Measurements from ENCODE around the gene PSMC3. TPM values are rescaled to one million over a fixed set of nuclear protein-coding genes. Genes with fewer than 3 reads are reported as not detected.

Gene PSMC3
- total RNA-seq, 1 donor from 2014 or later = 34.8 TPM

DNA sequence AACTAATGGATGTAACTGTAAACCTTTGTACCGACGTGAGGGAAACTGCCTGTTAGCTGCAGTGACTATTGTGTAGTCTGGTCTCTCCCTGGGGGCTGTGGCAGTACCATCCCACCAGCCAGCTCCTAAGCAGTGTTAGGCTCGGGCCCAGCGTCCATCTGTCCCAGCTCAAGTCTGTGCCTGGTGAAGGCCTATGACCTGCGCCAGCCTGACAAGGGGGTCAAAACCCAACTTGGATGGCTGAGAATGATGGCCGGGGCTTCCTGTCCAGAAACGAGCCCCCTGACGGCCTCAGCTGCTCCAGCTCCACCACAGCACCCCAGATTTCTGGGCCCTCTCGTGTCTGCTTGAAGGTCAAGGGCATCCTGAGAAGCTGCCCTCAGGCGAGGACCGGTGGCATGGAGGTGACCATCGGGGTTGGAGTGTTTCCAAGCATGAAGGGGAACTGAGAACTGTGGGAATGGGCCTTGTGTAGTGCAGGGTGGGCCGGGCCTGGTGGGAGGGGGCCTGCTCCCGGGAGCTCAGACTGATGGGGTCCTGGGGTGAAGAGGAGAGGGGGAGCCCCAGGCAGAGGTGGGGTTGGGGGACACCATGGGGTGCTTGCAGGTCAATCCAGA lies 33.6 kb downstream of the PSMC3 start:
- Histone ChIP-seq H3K36me3 (no peaks in the 10 kb centered on the region), H3K27me3 (no peaks in the 10 kb centered on the region), H3K4me1 (no peaks in the 10 kb centered on the region), H3K4me3 (no peak overlapping the region), H3K9me3 (no peaks in the 10 kb centered on the region), H3K27ac (peak overlapping the region in 1 of 2 donors; percentile 80)
- TF ChIP-seq, protein P1, sequence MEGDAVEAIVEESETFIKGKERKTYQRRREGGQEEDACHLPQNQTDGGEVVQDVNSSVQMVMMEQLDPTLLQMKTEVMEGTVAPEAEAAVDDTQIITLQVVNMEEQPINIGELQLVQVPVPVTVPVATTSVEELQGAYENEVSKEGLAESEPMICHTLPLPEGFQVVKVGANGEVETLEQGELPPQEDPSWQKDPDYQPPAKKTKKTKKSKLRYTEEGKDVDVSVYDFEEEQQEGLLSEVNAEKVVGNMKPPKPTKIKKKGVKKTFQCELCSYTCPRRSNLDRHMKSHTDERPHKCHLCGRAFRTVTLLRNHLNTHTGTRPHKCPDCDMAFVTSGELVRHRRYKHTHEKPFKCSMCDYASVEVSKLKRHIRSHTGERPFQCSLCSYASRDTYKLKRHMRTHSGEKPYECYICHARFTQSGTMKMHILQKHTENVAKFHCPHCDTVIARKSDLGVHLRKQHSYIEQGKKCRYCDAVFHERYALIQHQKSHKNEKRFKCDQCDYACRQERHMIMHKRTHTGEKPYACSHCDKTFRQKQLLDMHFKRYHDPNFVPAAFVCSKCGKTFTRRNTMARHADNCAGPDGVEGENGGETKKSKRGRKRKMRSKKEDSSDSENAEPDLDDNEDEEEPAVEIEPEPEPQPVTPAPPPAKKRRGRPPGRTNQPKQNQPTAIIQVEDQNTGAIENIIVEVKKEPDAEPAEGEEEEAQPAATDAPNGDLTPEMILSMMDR (IDR thresholded peaks at IDR 0.05) = no peak
- intact Hi-C loops (cut with DNase I) = no loop called here
- DNase-seq (ENCODE audit: low spot score in 2 of 2) = no peak

DNA sequence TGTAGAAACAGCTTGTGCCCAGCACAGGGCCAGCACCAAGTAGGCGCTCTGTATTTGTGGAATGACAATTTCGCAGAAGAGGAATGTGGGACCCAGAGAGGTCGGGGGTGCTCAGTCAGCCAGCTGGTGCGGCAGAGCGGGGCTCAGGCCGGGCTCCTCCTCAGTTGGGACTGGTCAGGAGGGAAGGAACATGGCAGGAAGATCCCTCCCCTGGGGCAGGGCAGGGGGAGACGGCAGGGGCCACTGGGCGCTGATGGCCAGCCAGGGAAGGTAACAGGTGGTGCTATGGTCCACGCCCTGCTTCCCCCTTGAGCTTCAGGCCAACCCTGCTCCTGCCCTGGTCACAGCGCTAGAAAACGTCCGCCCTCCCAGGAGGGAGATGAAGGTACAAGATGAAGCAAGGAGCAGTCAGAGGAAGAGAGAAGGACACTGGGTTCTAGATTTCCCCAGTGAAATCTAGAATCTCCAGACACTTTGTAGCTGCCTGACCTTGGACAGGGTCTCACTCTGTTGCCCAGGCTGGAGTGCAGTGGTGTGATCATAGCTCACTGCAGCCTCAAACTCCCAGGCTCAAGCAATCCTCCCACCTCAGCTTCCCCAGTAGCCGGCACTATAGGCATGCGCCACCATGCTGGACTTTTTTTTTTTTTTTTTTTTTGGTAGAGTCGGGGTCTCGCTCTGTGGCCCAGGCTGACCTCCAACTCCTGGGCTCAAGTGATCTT lies 34.4 kb downstream of the PSMC3 start:
- no peaks in the 10 kb centered on the region for H3K9me3 ChIP-seq
- TF ChIP-seq, protein P1 (IDR thresholded peaks at IDR 0.05) = no peak
- no peaks in the 10 kb centered on the region for H3K36me3 ChIP-seq
- H3K27ac ChIP-seq = peak overlapping the region in 1 of 2 donors; percentile 30
- H3K4me1 ChIP-seq = no peaks in the 10 kb centered on the region
- no peak overlapping the region for H3K4me3 ChIP-seq
- H3K27me3 ChIP-seq = no peaks in the 10 kb centered on the region
- no peak for DNase-seq (ENCODE audit: low spot score in 2 of 2)
- intact Hi-C loops (cut with DNase I) = no loop called here

DNA sequence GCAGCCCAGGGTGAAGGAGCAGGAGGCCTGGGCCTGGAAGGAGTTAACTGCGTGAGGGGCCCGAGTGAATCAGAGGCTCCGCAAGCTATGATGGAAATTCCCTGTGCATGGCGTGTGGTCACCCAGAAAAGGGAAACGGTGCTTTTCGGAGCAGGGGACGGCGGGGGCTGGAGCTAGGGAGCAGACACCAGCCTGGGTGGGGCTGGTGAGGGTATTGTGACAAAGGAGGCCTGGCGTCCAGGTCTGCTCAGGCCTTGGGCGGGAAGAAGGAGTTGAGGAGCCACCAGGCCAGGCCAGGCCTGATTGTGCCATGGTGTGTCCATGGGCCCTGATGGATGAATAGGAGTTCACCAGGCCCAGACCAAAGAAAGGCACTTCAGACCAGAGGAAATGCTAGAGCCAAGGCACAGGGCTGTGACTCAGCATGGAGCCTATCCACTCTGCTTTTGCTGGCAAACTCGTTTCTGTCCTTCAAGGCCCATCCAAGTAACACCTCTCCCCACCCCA lies 35.1 kb downstream of the PSMC3 start:
- Histone ChIP-seq H3K27ac (peak overlapping the region in 1 of 2 donors; percentile 30), H3K9me3 (no peaks in the 10 kb centered on the region), H3K27me3 (no peaks in the 10 kb centered on the region), H3K36me3 (no peaks in the 10 kb centered on the region), H3K4me1 (no peaks in the 10 kb centered on the region), H3K4me3 (no peak overlapping the region)
- TF ChIP-seq, protein P1 (IDR thresholded peaks at IDR 0.05) = no peak
- no peak for DNase-seq (ENCODE audit: low spot score in 2 of 2)
- intact Hi-C loops (cut with DNase I) = no loop called here

DNA sequence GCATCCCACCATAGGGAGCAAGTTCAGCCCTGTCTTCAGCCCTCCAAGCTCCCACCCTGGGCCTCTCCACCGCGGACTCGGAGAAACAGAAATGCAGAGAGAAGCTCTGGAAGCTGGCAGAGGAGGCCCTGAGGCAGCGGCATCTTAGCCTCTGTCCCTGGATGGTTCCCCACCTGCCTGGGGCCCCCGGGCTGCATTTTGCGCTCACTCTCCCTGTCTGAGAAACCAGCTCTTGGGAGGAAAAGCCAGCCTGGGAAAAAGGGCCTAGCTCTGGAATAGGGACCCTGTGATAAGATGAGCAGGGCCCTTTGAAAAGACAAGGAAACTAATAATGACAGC lies 35.8 kb downstream of the PSMC3 start:
- no peaks in the 10 kb centered on the region for H3K9me3 ChIP-seq
- TF ChIP-seq, protein P1 (IDR thresholded peaks at IDR 0.05) = no peak
- H3K27ac ChIP-seq = no peak overlapping the region
- H3K36me3 ChIP-seq = no peaks in the 10 kb centered on the region
- no peaks in the 10 kb centered on the region for H3K27me3 ChIP-seq
- DNase-seq (ENCODE audit: low spot score in 2 of 2) = no peak
- intact Hi-C loops (cut with DNase I) = no loop called here
- no peak overlapping the region for H3K4me3 ChIP-seq
- H3K4me1 ChIP-seq = no peaks in the 10 kb centered on the region

DNA sequence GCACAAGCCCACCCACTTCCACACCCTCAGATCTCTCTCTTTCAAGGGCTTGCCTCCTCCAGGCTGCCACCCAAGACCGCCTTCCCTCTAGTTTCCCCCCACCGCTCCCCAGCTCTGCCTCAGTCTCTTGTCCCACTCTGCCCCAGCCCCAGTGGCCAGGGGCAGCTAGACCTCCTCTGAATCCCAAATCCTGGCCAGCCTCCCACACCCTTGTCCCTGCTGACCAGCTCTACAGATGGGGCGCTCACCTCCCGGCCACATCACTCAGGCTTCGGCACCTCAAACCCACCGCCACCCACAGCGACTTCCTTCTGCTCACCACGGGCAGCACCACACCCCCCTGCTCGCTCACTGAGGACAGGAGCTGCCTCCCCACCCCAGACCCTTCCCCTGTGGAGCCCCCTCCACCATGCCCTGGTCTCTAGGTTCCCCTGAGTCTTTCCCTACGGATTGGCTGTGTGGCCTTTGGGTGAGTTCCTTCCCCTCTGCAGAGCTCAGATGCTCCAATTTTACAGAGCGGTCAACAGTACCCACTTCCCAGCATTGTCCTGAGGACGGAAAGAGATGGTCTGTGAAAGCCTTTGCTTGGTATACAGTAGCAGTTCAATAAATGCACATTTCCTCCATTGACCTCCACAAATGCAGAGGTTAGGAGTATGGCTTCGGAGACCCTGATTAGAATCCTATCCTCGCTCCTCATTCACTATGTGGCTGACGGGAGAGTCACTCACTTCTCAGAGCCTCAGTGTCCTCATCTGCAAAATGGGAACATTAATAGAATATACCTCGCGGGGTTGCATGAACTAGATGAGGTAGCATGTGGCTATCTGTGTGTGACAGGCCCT lies 36.4 kb downstream of the PSMC3 start:
- H3K27ac ChIP-seq = no peak overlapping the region
- H3K4me3 ChIP-seq = no peak overlapping the region
- no peaks in the 10 kb centered on the region for H3K27me3 ChIP-seq
- no peaks in the 10 kb centered on the region for H3K36me3 ChIP-seq
- H3K4me1 ChIP-seq = no peaks in the 10 kb centered on the region
- DNase-seq (ENCODE audit: low spot score in 2 of 2) = no peak
- TF ChIP-seq, protein P1 (IDR thresholded peaks at IDR 0.05) = no peak
- intact Hi-C loops (cut with DNase I) = no loop called here
- H3K9me3 ChIP-seq = no peaks in the 10 kb centered on the region
